VCaP (cell line): Measurements from ENCODE around the gene RBMS3.

Experiments used
- H3K27ac ChIP-seq: fragments of 450-650 bp; 2 replicates; pipeline ENCODE4 v1.5.1; 2017
- TF ChIP-seq, protein P1 (sequence below): fragments of 450-650 bp; conservative IDR thresholded peaks from 2 replicates; pipeline ENCODE4 v1.5.1; 2017; ENCODE audit warnings: mild to moderate bottlenecking, moderate library complexity

Gene RBMS3

DNA sequence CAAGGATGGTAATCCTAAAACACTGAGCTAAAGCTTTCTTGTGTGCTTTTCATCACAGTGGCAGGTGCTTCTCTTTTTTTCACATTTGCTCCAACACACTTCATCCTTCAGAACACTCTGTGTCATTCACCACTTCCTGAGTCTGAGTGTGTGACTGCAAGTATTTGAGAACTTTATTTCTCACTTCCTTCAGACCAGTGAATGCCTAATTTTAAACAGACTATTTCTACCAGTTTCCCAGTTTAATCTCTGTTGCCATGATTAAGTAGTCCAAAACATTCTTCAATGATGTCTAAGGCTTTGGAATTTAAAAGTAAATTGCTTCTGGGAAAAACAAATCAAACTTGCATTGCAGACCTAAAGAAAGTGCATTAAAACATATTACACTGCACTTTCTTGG is 541.2 kb downstream of the RBMS3 start:
- H3K27ac ChIP-seq, result no peak overlapping the region
- TF ChIP-seq, protein P1, sequence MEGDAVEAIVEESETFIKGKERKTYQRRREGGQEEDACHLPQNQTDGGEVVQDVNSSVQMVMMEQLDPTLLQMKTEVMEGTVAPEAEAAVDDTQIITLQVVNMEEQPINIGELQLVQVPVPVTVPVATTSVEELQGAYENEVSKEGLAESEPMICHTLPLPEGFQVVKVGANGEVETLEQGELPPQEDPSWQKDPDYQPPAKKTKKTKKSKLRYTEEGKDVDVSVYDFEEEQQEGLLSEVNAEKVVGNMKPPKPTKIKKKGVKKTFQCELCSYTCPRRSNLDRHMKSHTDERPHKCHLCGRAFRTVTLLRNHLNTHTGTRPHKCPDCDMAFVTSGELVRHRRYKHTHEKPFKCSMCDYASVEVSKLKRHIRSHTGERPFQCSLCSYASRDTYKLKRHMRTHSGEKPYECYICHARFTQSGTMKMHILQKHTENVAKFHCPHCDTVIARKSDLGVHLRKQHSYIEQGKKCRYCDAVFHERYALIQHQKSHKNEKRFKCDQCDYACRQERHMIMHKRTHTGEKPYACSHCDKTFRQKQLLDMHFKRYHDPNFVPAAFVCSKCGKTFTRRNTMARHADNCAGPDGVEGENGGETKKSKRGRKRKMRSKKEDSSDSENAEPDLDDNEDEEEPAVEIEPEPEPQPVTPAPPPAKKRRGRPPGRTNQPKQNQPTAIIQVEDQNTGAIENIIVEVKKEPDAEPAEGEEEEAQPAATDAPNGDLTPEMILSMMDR, result no peak

DNA sequence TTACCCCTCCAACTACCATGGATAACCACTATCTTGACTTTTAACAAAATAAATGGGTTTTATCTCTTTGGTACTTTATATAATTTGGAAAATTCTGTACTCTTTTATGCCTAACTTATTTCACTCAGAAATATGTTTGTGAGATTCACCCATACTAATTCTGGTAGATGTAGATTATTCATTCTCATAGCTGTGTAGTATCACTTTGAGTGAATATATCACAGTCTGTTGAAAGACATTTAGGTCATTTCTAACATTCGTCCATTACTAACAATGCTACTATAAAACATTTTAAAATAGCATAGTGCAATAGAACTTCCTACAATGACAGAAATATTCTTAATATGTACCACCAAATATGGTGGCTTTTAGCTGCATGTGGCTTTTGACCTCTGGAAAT is 542.4 kb downstream of the RBMS3 start:
- TF ChIP-seq, protein P1, result no peak
- H3K27ac ChIP-seq, result no peak overlapping the region

DNA sequence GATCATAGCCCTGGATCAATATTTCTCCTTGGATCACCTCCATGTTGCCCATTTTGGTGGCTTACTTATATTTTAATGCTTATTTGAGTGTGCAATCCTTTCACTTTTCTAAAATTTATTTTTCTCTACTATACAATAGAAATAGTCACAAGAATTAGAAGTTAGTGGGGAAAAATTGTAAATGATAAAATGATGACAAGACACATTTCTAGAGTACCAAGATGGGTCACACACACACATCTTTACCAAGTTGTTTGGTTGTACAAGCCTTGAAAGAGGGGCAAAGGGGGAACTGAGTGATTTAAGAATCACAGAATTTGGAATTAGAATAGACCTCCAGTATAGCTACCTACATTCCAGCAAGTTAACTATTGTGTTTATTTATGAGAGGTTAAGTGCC is 545.8 kb downstream of the RBMS3 start:
- TF ChIP-seq, protein P1, result no peak
- no peak overlapping the region for H3K27ac ChIP-seq

DNA sequence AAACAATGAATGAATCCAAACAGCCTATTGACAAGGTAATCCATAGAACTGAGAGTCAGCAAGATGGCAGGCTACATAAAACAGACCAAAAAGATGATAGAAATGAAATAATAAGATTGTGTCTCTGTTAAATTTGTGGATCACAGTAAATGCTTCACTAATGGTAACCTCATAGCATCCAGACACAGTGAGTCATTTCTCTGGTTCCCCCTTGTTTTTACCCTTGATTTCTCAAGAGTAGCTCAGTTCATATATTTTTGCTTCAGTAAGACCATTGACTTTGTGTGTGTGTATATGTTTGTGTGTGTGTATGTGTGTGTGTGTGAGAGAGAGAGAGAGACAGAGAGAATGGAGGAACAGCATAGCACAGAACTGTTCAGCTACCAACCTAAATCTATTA is 546.9 kb downstream of the RBMS3 start:
- H3K27ac ChIP-seq, result no peak overlapping the region
- TF ChIP-seq, protein P1, result no peak

DNA sequence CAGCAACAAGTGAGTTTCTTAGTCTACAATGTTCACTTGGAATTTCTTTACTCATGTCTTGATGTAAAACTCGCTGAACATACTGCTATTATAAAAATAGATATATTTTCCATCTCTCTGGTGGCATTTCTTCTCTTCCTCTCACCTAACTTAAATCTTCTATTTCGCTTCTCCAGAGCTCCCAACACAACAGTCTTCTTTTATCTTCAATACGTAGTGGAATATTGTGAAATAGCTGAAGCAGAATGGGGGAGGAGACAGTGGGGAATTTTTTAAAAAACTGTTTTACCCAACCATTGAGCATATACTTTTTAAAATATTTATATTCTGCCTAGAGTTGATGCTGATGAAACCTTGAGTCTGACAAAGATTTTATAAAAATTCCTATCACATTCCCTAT is 548.5 kb downstream of the RBMS3 start:
- TF ChIP-seq, protein P1, result no peak
- no peak overlapping the region for H3K27ac ChIP-seq

DNA sequence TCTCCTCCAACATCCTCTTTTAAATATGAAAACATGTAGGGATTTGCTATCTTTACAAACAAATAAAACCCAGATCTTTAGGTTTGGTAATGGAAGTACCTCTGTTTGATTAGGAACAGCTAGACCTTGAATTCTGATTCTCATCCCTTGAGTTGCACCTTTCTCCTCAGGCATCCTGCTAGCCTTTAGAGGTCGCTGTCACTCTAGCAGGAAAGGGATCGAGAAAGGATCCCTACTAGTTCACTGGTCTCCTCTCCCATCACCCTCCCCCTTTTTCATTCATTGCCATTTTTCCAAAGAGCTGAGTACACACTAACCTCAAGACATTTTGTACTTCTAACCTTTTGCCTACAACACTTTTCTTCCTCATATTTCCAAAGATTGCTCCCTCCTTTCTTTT is 569.8 kb downstream of the RBMS3 start:
- TF ChIP-seq, protein P1, result no peak
- no peak overlapping the region for H3K27ac ChIP-seq

DNA sequence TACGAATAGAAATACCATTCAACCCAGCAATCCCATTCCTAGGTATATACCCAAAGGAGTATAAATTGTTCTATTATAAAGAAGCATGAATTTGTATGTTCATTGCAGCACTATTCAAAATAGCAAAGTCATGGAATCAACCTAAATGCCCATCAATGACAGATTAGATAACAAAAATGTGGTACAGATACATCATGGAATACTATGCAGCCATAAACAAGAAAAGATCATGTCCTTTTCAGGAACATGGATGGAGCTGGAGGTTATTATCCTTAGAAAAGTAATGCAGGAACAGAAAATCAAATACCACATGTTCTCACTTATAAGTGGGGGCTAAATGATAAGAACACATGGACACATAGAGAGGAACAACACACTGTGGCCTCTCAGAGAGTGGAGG is 571.9 kb downstream of the RBMS3 start:
- H3K27ac ChIP-seq, result no peak overlapping the region
- TF ChIP-seq, protein P1, result no peak
